Large intestine (tissue), 3 donors: ENCODE data around the gene PRR5. TPM values are rescaled to one million over a fixed set of nuclear protein-coding genes. Genes with fewer than 3 reads are reported as not detected.

Experiments
- DNase-seq, 2 donors: peaks; one replicate each; pipeline versions ENCODE4 v3.0.0 to v3.0.0-alpha.2; 2013
- H3K27ac ChIP-seq: one replicate; pipeline ENCODE4 v1.5.1; 2013; ENCODE audit warnings: low read length
- H3K27me3 ChIP-seq: 2 replicates; pipeline ENCODE4 v1.6.1; 2013; ENCODE audit warnings: low read length; ENCODE audit not compliant: control insufficient read depth, insufficient read depth
- H3K36me3 ChIP-seq: 2 replicates; pipeline ENCODE4 v1.6.1; 2013; ENCODE audit warnings: low read length; ENCODE audit not compliant: control insufficient read depth, insufficient read depth
- H3K4me1 ChIP-seq: one replicate; pipeline ENCODE4 v1.6.1; 2013; ENCODE audit warnings: low read length; ENCODE audit not compliant: control insufficient read depth, insufficient read depth
- H3K4me3 ChIP-seq: one replicate; pipeline ENCODE4 v1.5.1; 2013; ENCODE audit warnings: low read length
- H3K9me3 ChIP-seq: one replicate; pipeline ENCODE4 v1.6.1; 2013; ENCODE audit warnings: mild to moderate bottlenecking, low read depth, low read length, moderate library complexity; ENCODE audit not compliant: control insufficient read depth
- WGBS: methylation state at CpG from one replicate; pipeline ENCODE4 v1.1.5; 2013; ENCODE audit warnings: low lambda C conversion rate; ENCODE audit not compliant: insufficient coverage; 5-methylcytosine and 5-hydroxymethylcytosine counted together
- polyA plus RNA-seq: library from polyadenylated mRNA; unstranded; fragments of 120-200 nt; gene quantifications from one replicate; pipeline ENCODE4 v1.2.1, GENCODE V29; 2013

PRR5 gene
- polyA plus RNA-seq, 1 donor, result 44.5 TPM

GRCh38 chr22:44773082-44773481 lies 71.1 kb downstream of the PRR5 start:
- DNase-seq, result no peak
- no peak overlapping the region for H3K4me3 ChIP-seq
- no peaks in the 10 kb centered on the region for H3K36me3 ChIP-seq
- H3K27ac ChIP-seq, result no peak overlapping the region
- WGBS, result no CpG with 5 or more reads among the region's 1 CpG
- H3K9me3 ChIP-seq, result no peaks in the 10 kb centered on the region
- H3K4me1 ChIP-seq, result no peaks in the 10 kb centered on the region
- H3K27me3 ChIP-seq, result no peaks in the 10 kb centered on the region

- Histone ChIP-seq H3K9me3 (no peaks in the 10 kb centered on the region), H3K27ac (no peak overlapping the region), H3K4me1 (no peaks in the 10 kb centered on the region), H3K4me3 (no peak overlapping the region), H3K36me3 (no peaks in the 10 kb centered on the region), H3K27me3 (no peaks in the 10 kb centered on the region)
- no CpG with 5 or more reads among the region's 5 CpGs for WGBS
- no peak for DNase-seq
Measured at GRCh38 chr22:44775862-44776261, 73.9 kb downstream of the PRR5 start.

GRCh38 chr22:44776605-44777363 lies 74.8 kb downstream of the PRR5 start:
- Histone ChIP-seq H3K4me3 (no peak overlapping the region), H3K9me3 (no peaks in the 10 kb centered on the region), H3K27ac (no peak overlapping the region), H3K4me1 (no peaks in the 10 kb centered on the region), H3K36me3 (no peaks in the 10 kb centered on the region), H3K27me3 (no peaks in the 10 kb centered on the region)
- 92% methylated on average over 2 of the region's 16 CpGs for WGBS
- DNase-seq, result no peak

GRCh38 chr22:44777364-44777755 lies 75.4 kb downstream of the PRR5 start:
- no peaks in the 10 kb centered on the region for H3K27me3 ChIP-seq
- no peaks in the 10 kb centered on the region for H3K36me3 ChIP-seq
- no peak overlapping the region for H3K27ac ChIP-seq
- no peak overlapping the region for H3K4me3 ChIP-seq
- H3K9me3 ChIP-seq, result no peaks in the 10 kb centered on the region
- WGBS, result no CpG with 5 or more reads among the region's 2 CpGs
- DNase-seq, result peak in 1 of 2 donors; percentile 39
- H3K4me1 ChIP-seq, result no peaks in the 10 kb centered on the region

GRCh38 chr22:44780876-44781449 lies 79.0 kb downstream of the PRR5 start:
- Histone ChIP-seq H3K27me3 (no peaks in the 10 kb centered on the region), H3K4me1 (no peaks in the 10 kb centered on the region), H3K36me3 (no peaks in the 10 kb centered on the region), H3K27ac (no peak overlapping the region), H3K4me3 (no peak overlapping the region), H3K9me3 (no peaks in the 10 kb centered on the region)
- no peak for DNase-seq
- WGBS, result 87% methylated on average over 3 of the region's 17 CpGs

DNA sequence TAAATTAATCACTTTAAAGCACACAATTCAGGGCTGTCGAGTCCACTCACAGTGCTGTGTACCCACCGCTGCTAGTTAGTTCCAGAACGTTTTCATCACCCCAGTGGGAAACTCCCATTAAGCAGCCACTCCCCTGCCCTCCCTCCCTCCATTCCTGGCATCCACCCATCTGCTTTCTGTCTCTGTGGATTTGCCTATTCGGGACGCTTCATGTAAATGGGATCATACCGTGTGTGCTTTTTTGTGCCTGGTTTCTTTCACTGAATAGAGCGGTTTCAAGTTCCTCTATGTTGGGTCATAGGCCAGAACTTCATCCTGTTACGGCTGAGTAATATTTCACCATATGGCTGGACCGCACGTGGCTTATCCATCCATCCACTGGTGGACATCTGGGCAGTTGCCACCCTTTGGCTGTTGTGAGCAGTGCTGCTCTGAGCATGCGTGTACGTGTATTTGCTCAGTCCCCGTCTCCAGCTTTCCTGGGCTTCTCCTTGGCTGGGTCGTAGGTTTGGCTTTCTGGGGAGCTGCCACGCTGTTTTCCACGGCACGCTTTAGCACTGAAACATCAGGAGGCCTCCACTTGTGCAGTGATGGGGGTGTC lies 80.5 kb downstream of the PRR5 start:
- WGBS, result 74% methylated on average over 6 of the region's 17 CpGs
- peaks cover under 1% of the 10 kb centered on the region for H3K36me3 ChIP-seq
- no peak overlapping the region for H3K4me3 ChIP-seq
- H3K27ac ChIP-seq, result no peak overlapping the region
- no peak for DNase-seq
- no peaks in the 10 kb centered on the region for H3K4me1 ChIP-seq
- no peaks in the 10 kb centered on the region for H3K9me3 ChIP-seq
- H3K27me3 ChIP-seq, result no peaks in the 10 kb centered on the region

GRCh38 chr22:44783091-44783490 lies 81.1 kb downstream of the PRR5 start:
- Histone ChIP-seq H3K4me1 (no peaks in the 10 kb centered on the region), H3K9me3 (no peaks in the 10 kb centered on the region), H3K4me3 (no peak overlapping the region), H3K27ac (no peak overlapping the region), H3K36me3 (peaks cover 2% of the 10 kb centered on the region), H3K27me3 (no peaks in the 10 kb centered on the region)
- WGBS, result no CpG with 5 or more reads among the region's 10 CpGs
- DNase-seq, result no peak

DNA sequence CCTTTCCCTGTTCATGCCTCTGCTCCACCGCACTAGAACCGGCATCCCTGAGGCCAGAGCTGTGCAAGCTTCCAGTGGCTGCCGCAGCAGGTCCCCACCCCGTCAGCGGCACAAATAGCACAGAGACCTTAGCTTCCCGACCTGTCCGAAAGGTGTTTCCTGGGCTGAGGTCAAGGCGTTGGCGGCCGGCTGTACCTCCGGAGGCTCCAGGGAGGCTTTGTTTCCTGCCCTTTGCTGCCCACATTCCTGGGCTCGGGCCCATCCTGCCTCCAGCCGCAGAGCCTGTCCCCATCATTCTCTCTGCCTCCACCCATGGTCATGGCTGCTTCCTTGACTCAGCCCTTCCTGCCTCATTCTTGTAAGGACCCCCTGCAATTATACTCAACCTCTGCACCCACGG lies 81.6 kb downstream of the PRR5 start:
- DNase-seq, result no peak
- Histone ChIP-seq H3K4me3 (no peak overlapping the region), H3K27me3 (no peaks in the 10 kb centered on the region), H3K4me1 (no peaks in the 10 kb centered on the region), H3K9me3 (no peaks in the 10 kb centered on the region), H3K27ac (no peak overlapping the region), H3K36me3 (peaks cover 2% of the 10 kb centered on the region)
- WGBS, result no CpG with 5 or more reads among the region's 14 CpGs

DNA sequence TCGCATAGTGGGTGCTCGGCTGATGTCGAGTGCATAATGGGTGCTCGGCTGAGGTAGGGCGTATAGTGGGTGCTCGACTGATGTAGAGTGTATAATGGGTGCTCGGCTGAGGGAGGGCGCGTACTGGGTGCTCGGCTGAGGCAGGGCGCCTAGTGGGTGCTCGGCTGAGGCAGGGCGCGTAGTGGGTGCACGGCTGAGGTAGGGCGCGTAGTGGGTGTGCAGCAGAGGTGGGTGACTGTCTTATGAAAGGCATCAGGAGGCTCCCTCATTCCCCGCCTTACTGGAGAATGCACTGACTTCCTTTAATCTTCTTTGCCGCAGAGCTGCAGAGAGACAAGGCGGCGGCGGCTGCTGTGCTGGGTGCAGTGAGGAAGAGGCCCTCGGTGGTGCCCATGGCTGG lies 84.1 kb downstream of the PRR5 start:
- H3K4me1 ChIP-seq, result no peaks in the 10 kb centered on the region
- H3K27me3 ChIP-seq, result no peaks in the 10 kb centered on the region
- DNase-seq, result no peak
- H3K4me3 ChIP-seq, result no peak overlapping the region
- no CpG with 5 or more reads among the region's 23 CpGs for WGBS
- peaks cover 2% of the 10 kb centered on the region for H3K36me3 ChIP-seq
- H3K9me3 ChIP-seq, result no peaks in the 10 kb centered on the region
- H3K27ac ChIP-seq, result no peak overlapping the region

DNA sequence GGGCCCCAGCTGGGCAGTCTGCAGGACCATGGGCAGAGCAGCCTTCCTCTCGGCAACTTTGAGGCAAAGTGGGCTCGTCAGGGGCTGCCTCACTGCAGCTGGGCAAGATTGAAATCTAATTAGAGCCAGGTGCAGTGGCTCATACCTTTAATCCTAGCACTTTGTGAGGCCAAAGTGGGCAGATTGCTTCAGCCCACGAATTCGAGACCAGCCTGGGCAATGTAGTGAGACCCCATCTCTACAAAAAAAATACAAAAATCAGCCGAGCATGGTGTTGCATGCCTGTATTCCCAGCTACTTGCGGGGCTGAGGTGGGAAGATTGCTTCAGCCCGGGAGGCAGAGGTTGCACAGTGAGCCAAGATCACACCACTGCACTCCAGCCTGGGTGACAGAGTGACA lies 84.6 kb downstream of the PRR5 start:
- Histone ChIP-seq H3K9me3 (no peaks in the 10 kb centered on the region), H3K4me1 (no peaks in the 10 kb centered on the region), H3K27me3 (no peaks in the 10 kb centered on the region), H3K36me3 (peaks cover 2% of the 10 kb centered on the region), H3K4me3 (no peak overlapping the region), H3K27ac (no peak overlapping the region)
- WGBS, result no CpG with 5 or more reads among the region's 7 CpGs
- DNase-seq, result no peak
